ENCODE data around the gene LAMA3. TPM values are rescaled to one million over a fixed set of nuclear protein-coding genes. Genes with fewer than 3 reads are reported as not detected.

The LAMA3 gene
- total RNA-seq, 1 experiment from 2014 or later, result 8.1 TPM

DNA sequence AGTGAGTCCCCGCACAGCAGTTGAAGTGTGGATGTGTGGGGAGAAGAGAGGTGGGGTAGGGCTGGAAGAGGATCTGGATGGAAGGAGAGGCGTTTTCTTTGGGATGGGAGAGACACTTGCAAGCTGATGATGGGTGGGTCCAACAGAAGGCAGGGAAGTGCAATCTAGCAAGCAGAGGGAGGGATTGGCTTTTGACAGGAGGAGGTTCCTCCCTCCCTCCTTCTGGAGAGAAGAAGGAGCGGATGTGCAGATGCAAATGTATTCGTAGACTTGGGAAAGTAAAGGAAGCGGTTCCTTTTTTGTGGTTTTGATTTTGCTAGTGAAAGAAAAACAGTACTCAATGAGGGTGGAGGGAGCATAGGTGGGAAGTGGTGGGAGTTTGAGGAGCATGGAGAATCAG is 48.9 kb downstream of the LAMA3 start:
- Histone ChIP-seq H3K4me3 (ENCODE audit: low read depth in 2 of 2, low read length in 2 of 2) (no peak overlapping the region), H3K27me3 (ENCODE audit: control insufficient read depth, insufficient read depth, low read length) (no peaks in the 10 kb centered on the region), H3K9me3 (ENCODE audit: control insufficient read depth, insufficient read depth, low read depth, low read length) (no peaks in the 10 kb centered on the region), H3K27ac (ENCODE audit: low read length) (no peak overlapping the region), H3K36me3 (ENCODE audit: control insufficient read depth, insufficient read depth, low read length) (no peaks in the 10 kb centered on the region), H3K4me1 (ENCODE audit: control insufficient read depth, insufficient read depth, low read length) (no peaks in the 10 kb centered on the region)
- in situ Hi-C loops (cut with HindIII; ENCODE audit: low pct_unique_long_range_greater_than_20kb, low sequenced_read_pairs), result no loop called here
- no TSS peak for BruUV-seq (replicated peaks)
- DNase-seq (ENCODE audit: low read depth, low spot score) (no peak), ATAC-seq (no peak)
- intact Hi-C loops (cut with micrococcal nuclease; ENCODE audit: unreplicated experiment), result no loop called here
- TF ChIP-seq TCF7L2 (IDR thresholded peaks at IDR 0.05; ENCODE audit: low read depth, low read length), result no peak
- TF ChIP-seq, protein P1, sequence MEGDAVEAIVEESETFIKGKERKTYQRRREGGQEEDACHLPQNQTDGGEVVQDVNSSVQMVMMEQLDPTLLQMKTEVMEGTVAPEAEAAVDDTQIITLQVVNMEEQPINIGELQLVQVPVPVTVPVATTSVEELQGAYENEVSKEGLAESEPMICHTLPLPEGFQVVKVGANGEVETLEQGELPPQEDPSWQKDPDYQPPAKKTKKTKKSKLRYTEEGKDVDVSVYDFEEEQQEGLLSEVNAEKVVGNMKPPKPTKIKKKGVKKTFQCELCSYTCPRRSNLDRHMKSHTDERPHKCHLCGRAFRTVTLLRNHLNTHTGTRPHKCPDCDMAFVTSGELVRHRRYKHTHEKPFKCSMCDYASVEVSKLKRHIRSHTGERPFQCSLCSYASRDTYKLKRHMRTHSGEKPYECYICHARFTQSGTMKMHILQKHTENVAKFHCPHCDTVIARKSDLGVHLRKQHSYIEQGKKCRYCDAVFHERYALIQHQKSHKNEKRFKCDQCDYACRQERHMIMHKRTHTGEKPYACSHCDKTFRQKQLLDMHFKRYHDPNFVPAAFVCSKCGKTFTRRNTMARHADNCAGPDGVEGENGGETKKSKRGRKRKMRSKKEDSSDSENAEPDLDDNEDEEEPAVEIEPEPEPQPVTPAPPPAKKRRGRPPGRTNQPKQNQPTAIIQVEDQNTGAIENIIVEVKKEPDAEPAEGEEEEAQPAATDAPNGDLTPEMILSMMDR (IDR thresholded peaks at IDR 0.05), result no peak
- no peak for TF ChIP-seq POLR2AphosphoS5 (IDR thresholded peaks at IDR 0.05; ENCODE audit: low read depth, low read length)
- TF ChIP-seq, protein P2, sequence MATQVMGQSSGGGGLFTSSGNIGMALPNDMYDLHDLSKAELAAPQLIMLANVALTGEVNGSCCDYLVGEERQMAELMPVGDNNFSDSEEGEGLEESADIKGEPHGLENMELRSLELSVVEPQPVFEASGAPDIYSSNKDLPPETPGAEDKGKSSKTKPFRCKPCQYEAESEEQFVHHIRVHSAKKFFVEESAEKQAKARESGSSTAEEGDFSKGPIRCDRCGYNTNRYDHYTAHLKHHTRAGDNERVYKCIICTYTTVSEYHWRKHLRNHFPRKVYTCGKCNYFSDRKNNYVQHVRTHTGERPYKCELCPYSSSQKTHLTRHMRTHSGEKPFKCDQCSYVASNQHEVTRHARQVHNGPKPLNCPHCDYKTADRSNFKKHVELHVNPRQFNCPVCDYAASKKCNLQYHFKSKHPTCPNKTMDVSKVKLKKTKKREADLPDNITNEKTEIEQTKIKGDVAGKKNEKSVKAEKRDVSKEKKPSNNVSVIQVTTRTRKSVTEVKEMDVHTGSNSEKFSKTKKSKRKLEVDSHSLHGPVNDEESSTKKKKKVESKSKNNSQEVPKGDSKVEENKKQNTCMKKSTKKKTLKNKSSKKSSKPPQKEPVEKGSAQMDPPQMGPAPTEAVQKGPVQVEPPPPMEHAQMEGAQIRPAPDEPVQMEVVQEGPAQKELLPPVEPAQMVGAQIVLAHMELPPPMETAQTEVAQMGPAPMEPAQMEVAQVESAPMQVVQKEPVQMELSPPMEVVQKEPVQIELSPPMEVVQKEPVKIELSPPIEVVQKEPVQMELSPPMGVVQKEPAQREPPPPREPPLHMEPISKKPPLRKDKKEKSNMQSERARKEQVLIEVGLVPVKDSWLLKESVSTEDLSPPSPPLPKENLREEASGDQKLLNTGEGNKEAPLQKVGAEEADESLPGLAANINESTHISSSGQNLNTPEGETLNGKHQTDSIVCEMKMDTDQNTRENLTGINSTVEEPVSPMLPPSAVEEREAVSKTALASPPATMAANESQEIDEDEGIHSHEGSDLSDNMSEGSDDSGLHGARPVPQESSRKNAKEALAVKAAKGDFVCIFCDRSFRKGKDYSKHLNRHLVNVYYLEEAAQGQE (IDR thresholded peaks at IDR 0.05; ENCODE audit: insufficient read depth in 1 of 2, low read depth in 2 of 2, low read length in 1 of 2), result no peak
- no peak for TF ChIP-seq SIN3A (IDR thresholded peaks at IDR 0.05; ENCODE audit: borderline replicate concordance, insufficient read depth, low read depth, low read length)
- POLR2A ChIA-PET, result no interaction called here
- CTCF ChIA-PET, result no interaction called here

DNA sequence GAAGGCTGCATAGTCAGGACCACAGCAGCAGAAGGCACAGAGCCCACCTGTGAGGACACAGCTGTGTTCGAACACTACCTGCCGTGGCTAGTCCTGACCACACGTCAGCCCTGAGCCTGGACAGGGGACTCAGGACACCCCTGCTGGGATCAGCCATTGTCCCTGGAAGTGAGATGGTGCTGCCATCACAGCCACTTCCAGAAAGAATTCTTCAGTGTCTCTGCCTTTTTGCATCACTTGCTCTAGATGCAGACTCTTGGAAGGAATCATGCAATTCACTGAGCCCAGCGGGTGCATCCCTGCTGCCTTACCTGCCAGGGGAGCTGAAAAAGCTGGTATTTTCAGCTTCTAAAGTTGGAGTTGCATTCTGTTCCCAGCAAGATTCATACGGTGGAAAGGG is 49.3 kb downstream of the LAMA3 start:
- CTCF ChIA-PET, result no interaction called here
- intact Hi-C loops (cut with micrococcal nuclease; ENCODE audit: unreplicated experiment), result no loop called here

More for the DNA sequence above, 49.3 kb downstream of the LAMA3 start:
- H3K27me3 ChIP-seq (ENCODE audit: control insufficient read depth, insufficient read depth, low read length), result no peaks in the 10 kb centered on the region
- POLR2A ChIA-PET, result no interaction called here
- H3K4me3 ChIP-seq (ENCODE audit: low read depth in 2 of 2, low read length in 2 of 2), result no peak overlapping the region
- no peaks in the 10 kb centered on the region for H3K36me3 ChIP-seq (ENCODE audit: control insufficient read depth, insufficient read depth, low read length)
- no TSS peak for BruUV-seq (replicated peaks)
- no peaks in the 10 kb centered on the region for H3K9me3 ChIP-seq (ENCODE audit: control insufficient read depth, insufficient read depth, low read depth, low read length)
- H3K27ac ChIP-seq (ENCODE audit: low read length), result no peak overlapping the region
- in situ Hi-C loops (cut with HindIII; ENCODE audit: low pct_unique_long_range_greater_than_20kb, low sequenced_read_pairs), result no loop called here
- TF ChIP-seq TCF7L2 (IDR thresholded peaks at IDR 0.05; ENCODE audit: low read depth, low read length) (no peak), POLR2AphosphoS5 (IDR thresholded peaks at IDR 0.05; ENCODE audit: low read depth, low read length) (no peak), SIN3A (IDR thresholded peaks at IDR 0.05; ENCODE audit: borderline replicate concordance, insufficient read depth, low read depth, low read length) (no peak)
- TF ChIP-seq, protein P2 (IDR thresholded peaks at IDR 0.05; ENCODE audit: insufficient read depth in 1 of 2, low read depth in 2 of 2, low read length in 1 of 2), result no peak
- TF ChIP-seq, protein P1 (IDR thresholded peaks at IDR 0.05), result no peak
- H3K4me1 ChIP-seq (ENCODE audit: control insufficient read depth, insufficient read depth, low read length), result no peaks in the 10 kb centered on the region
- ATAC-seq (no peak), DNase-seq (ENCODE audit: low read depth, low spot score) (no peak)

All from Panc1 (cell line).